Kidney tubule cell (primary cell): ENCODE data around the gene GRAMD2B.

Experiments
- DNase-seq: peaks from one replicate; pipeline ENCODE4 v3.0.0-alpha.2; 2018; ENCODE audit warnings: low spot score

The GRAMD2B gene

DNA sequence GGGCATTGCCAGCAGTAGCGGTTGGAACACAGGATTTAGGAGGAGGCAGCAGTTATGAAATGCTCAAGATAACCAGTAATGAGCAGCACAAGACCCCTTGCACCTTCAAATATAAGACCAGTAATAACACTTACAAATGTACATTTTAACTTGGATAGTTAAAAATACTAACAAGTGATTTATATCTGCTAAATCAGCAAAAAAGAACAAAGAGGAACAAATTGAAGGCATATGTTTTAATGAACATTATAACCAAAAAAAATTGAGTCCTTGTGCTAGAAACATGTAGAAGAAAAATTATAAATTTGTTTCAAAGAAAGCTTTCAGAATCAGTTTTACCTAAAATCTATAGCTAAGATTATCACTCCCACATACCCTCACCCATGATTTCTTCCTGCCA, 119.8 kb downstream of the GRAMD2B start:
- no peak for DNase-seq

DNA sequence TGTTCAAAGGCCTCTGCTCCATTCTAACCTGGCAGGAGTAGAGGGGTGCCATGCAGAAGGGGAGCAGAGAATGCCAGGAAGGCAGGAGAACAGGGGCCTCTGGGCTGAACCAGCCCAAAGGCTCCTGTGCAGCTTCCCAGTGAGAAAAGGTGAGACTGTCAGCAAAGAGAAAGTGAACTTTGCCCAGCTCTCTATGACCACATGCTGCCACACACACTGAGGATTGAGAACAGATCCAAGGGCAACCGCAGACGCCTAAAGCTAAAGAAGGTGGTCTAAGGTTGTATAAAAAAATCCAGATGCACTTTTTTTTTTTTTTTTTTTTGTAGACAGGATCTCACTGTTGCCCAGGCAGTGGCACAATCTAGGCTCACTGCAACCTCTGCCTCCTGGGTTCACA, 120.5 kb downstream of the GRAMD2B start:
- DNase-seq, result no peak
